Stomach (tissue), 9 donors: ENCODE results near the gene SCAMP5. TPM values are rescaled to one million over a fixed set of nuclear protein-coding genes. Genes with fewer than 3 reads are reported as not detected.
A peak's percentile ranks its signal among the peaks of the same experiment; 100 is the strongest.

Experiments
- DNase-seq, 2 donors: peaks; one replicate each; pipeline versions ENCODE4 v3.0.0 to v3.0.0-alpha.2; 2013 to 2019
- H3K27ac ChIP-seq, 5 donors: fragments of 200-600 bp in 4 of 5; sonication (generic) in 4 of 5; one replicate each; pipeline ENCODE4 v1.5.1; 2013 to 2019; ENCODE audit warnings: mild to moderate bottlenecking in 1 of 5, moderate library complexity in 1 of 5
- H3K27me3 ChIP-seq, 3 donors: fragments of 200-600 bp; sonication (generic); one replicate each; pipeline ENCODE4 v1.5.1; 2017 to 2019; ENCODE audit warnings: mixed run types in 1 of 3
- H3K36me3 ChIP-seq, 4 donors: fragments of 200-600 bp; sonication (generic); 1 replicate in 3 of 4; 2 replicates in 1 of 4; pipeline ENCODE4 v1.5.1; 2016 to 2019
- H3K4me1 ChIP-seq, 4 donors: fragments of 200-600 bp; sonication (generic); one replicate each; pipeline ENCODE4 v1.5.1; 2016 to 2019
- H3K4me3 ChIP-seq, 4 donors: fragments of 200-600 bp; sonication (generic) in 3 of 4; one replicate each; pipeline ENCODE4 v1.5.1; 2016 to 2019; ENCODE audit warnings: mild to moderate bottlenecking in 1 of 4
- H3K9me3 ChIP-seq, 4 donors: fragments of 200-600 bp; sonication (generic); one replicate each; pipeline ENCODE4 v1.5.1; 2016 to 2019
- EP300 ChIP-seq: sonication (generic); formaldehyde crosslinking; IDR thresholded peaks from one replicate; pipeline ENCODE4 v1.6.1; 2017; ENCODE audit warnings: antibody characterized with exemption
- POLR2A ChIP-seq, 4 donors: fragments of 450-650 bp; IDR thresholded peaks; one replicate each; pipeline ENCODE4 v1.6.1; 2016; ENCODE audit warnings: antibody characterized with exemption in 4 of 4, control low read depth in 2 of 4, mild to moderate bottlenecking in 1 of 4, moderate library complexity in 1 of 4
- POLR2AphosphoS5 ChIP-seq, 3 donors: sonication (generic); formaldehyde crosslinking; IDR thresholded peaks; one replicate each; pipeline ENCODE4 v1.6.1; 2016; ENCODE audit warnings: antibody characterized with exemption in 3 of 3
- WGBS, 5 donors: extraction: QIAGEN DNeasy Blood & Tissue Kit in 3 of 5; methylation state at CpG; one replicate each; pipeline versions ENCODE4 v1.1.5 to v1.1.7; 2013 to 2018; 5-methylcytosine and 5-hydroxymethylcytosine counted together
- intact Hi-C: fragments of 100-400 bp; cut with DNase I; formaldehyde crosslinking; loops from one replicate; pipeline ENCODE4 v1.15.1; 2023; ENCODE audit warnings: low total_unique reads
- polyA plus RNA-seq, 3 donors: library from polyadenylated mRNA; stranded (reverse); fragments of 200-250 nt; gene quantifications; one replicate each; pipeline ENCODE4 v1.2.3, GENCODE V29; 2013
- total RNA-seq, 5 donors: library from RNA; depleted of rRNA; stranded (reverse); fragments of >200 nt; gene quantifications; one replicate each; pipeline versions ENCODE4 v1.1.0 to v1.2.3, GENCODE V29; 2014 to 2016
- TF ChIP-seq, protein P1 (sequence below), 7 experiments: fragments of 450-650 bp in 4 of 7; fragments of 200-600 bp in 3 of 7; sonication (generic) in 3 of 7; IDR thresholded peaks; one replicate each; pipeline ENCODE4 v1.5.1; 2016 to 2019; ENCODE audit warnings: antibody characterized with exemption in 7 of 7, control low read depth in 2 of 7, mild to moderate bottlenecking in 1 of 7
- donor health status: healthy with polysubstance abuse.
- donor health status: Bipolar disorder and iron deficiency.
- donor health status: healthy.

The SCAMP5 gene
- total and polyA plus RNA-seq, 8 donors, result 1.8 to 70.1 (median 12.5) TPM

DNA sequence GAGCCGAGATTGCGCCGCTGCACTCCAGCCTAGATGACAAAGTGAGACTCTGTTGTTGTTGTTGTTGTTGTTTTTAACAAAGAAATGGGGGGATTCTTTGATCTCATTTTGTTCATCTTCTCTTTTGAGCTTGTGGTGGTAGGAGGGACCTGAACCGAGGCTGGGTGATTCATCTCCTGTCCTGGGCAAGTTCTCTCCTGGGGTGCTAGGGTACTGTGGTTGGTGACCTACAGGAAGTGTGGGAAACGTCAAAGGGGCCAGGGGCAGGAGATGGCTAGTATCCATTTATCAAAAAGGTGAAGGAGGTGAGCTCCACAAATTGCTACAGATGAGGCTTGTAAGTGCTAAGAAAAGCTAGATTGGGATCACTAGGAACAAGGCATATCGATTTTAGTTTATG is 42.3 kb downstream of the SCAMP5 start:
- Histone ChIP-seq H3K9me3 (no peaks in the 10 kb centered on the region), H3K4me3 (no peak overlapping the region), H3K36me3 (peaks cover 0 to 12% (median 6%) of the 10 kb centered on the region in 4 donors), H3K27me3 (no peaks in the 10 kb centered on the region), H3K27ac (no peak overlapping the region), H3K4me1 (peaks cover 9 to 28% (median 12%) of the 10 kb centered on the region in 4 donors)
- WGBS, 5 donors, result 77 to 85% (median 81%) methylated on average over 6 of the region's 6 CpGs
- TF ChIP-seq POLR2A (IDR thresholded peaks at IDR 0.05), result no peak
- TF ChIP-seq POLR2AphosphoS5 (IDR thresholded peaks at IDR 0.05), result no peak
- no peak for TF ChIP-seq EP300
- TF ChIP-seq, protein P1, sequence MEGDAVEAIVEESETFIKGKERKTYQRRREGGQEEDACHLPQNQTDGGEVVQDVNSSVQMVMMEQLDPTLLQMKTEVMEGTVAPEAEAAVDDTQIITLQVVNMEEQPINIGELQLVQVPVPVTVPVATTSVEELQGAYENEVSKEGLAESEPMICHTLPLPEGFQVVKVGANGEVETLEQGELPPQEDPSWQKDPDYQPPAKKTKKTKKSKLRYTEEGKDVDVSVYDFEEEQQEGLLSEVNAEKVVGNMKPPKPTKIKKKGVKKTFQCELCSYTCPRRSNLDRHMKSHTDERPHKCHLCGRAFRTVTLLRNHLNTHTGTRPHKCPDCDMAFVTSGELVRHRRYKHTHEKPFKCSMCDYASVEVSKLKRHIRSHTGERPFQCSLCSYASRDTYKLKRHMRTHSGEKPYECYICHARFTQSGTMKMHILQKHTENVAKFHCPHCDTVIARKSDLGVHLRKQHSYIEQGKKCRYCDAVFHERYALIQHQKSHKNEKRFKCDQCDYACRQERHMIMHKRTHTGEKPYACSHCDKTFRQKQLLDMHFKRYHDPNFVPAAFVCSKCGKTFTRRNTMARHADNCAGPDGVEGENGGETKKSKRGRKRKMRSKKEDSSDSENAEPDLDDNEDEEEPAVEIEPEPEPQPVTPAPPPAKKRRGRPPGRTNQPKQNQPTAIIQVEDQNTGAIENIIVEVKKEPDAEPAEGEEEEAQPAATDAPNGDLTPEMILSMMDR (IDR thresholded peaks at IDR 0.05), result no peak
- no peak for DNase-seq
- intact Hi-C loops, result loop anchor here (10.0 kb wide), 1 partner anchor 267 kb away; no protein-coding TSS in a partner anchor

DNA sequence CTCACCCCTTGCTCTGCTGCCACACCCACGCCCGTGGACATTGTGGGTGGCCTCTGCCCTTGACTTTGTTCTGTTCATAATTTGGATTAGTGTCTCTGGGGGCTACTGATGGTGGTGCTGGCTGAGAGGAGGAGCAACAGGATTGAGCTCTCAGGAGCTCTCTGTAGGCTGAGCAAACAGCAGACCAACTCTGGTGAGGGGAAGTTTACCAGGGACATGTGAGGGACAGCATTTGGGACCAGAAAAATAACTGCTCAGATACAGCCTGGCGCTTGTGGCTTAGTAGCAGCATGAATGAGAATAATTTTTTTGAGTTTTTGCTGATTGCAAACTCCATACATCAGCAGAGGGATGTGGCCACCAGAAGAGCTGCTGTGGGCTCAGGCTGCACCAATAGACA is 42.9 kb downstream of the SCAMP5 start:
- H3K36me3 ChIP-seq, result peaks cover 0 to 12% (median 6%) of the 10 kb centered on the region in 4 donors
- DNase-seq, result no peak
- no peak overlapping the region for H3K4me3 ChIP-seq
- 70 to 74% (median 71%) methylated on average over 3 of the region's 3 CpGs for WGBS, 5 donors
- H3K27me3 ChIP-seq, result no peaks in the 10 kb centered on the region
- TF ChIP-seq POLR2AphosphoS5 (IDR thresholded peaks at IDR 0.05) (no peak), POLR2A (IDR thresholded peaks at IDR 0.05) (no peak), EP300 (no peak)
- TF ChIP-seq, protein P1 (IDR thresholded peaks at IDR 0.05), result no peak
- no peaks in the 10 kb centered on the region for H3K9me3 ChIP-seq
- intact Hi-C loops, result loop anchor here (10.0 kb wide), 1 partner anchor 267 kb away; no protein-coding TSS in a partner anchor
- no peak overlapping the region for H3K27ac ChIP-seq
- peaks cover 15 to 33% (median 18%) of the 10 kb centered on the region in 4 donors for H3K4me1 ChIP-seq

DNA sequence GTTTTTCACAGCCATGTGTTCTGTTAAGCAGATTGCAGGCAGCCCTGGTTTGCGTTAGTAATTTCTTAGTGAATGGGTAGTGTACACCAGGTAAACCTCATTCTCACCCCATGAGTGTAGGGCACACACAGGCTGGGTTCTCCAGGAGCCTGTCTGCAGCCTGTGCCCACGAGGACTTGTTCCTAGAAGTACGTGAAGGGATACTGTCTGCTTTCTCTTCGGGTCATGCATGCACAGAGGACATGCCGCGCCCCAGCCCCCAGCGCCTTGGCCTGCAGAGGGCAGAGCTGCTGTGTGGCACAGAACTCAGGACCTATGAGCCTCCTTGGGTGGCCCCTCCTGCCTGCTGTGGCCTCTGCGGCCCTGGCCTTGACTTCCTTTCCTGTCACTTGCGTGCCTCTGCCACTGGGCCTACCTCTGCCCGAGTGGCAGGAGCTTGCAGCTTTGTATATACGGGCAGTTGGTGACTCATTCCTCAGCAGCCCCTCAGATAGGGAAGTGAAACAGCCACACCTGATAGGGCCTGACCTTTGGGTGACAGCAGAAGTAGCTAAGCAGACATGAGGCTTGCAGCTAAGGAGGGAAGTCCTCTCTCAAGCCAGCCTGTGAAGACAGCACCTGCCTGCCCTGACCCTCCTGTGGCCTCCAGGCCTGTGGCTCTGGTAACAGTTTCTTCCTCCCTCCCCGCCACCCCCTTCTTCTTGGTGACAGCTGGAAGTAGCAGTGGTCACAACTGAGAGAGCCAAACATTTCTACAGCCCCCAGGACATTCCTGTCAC is 47.6 kb downstream of the SCAMP5 start:
- intact Hi-C loops, result no loop called here
- Histone ChIP-seq H3K27ac (peak overlapping the region; percentile 69 to 93 (median 87)), H3K9me3 (no peaks in the 10 kb centered on the region), H3K4me1 (peaks cover 48 to 72% (median 59%) of the 10 kb centered on the region in 4 donors), H3K27me3 (no peaks in the 10 kb centered on the region), H3K4me3 (no peak overlapping the region), H3K36me3 (peaks cover 0 to 8% (median 2%) of the 10 kb centered on the region in 4 donors)
- TF ChIP-seq POLR2A (IDR thresholded peaks at IDR 0.05) (no peak), POLR2AphosphoS5 (IDR thresholded peaks at IDR 0.05) (peak; percentile 21 to 92 (median 84)), EP300 (no peak)
- TF ChIP-seq, protein P1 (IDR thresholded peaks at IDR 0.05), result peak in 5 of 7 experiments; percentile 12 to 71 (median 60)
- whole genome bisulfite sequencing, 5 donors, result 23 to 40% (median 33%) methylated on average over 10 to 12 of the region's 12 CpGs
- DNase-seq, result peak; percentile 86 to 93

DNA sequence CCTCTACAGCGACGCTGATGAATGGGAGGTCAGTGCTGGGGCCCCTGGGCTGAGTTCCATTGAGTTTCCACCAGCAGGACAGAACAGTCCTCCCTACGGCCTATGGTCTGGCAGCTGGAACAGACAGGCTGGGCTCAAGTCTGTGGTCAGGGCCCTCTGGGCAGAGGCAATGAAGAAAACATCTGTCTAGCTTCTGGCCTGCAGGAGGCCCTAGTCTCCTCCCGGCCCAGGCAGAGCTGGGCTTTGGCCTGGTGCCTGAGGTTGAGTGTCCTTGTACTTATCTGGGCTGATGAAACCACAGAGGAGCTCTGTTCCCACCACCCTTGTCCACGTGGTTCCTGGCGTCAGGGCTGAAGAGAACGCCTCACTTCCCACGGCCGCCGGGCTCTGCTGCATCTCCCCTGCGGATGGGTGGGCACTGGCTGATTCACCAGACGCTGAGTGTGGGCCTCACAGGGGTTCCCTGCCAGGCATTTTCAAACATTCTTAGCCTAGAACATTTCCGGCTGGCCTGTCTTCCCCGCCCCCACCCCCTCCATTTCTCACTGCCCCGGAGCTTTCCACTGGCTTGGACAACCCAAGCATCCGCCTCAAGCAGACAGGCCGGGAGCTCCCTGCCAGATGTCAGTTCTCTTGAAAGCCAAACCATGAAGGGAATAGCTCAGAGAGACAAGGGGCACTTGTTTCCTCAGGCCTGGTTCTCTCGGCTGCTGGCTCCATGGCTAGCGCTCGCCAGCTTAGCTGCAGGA is 48.3 kb downstream of the SCAMP5 start:
- H3K27me3 ChIP-seq, result no peaks in the 10 kb centered on the region
- peak; percentile 82 to 94 for DNase-seq
- peaks cover 49 to 78% (median 66%) of the 10 kb centered on the region in 4 donors for H3K4me1 ChIP-seq
- no peak for TF ChIP-seq POLR2A (IDR thresholded peaks at IDR 0.05)
- TF ChIP-seq, protein P1 (IDR thresholded peaks at IDR 0.05), result peak in 3 of 7 experiments; percentile 6 to 14 (median 10)
- peak; percentile 41 for TF ChIP-seq EP300
- peak; percentile 67 to 84 (median 70) for TF ChIP-seq POLR2AphosphoS5 (IDR thresholded peaks at IDR 0.05)
- WGBS, 5 donors, result 37 to 58% (median 49%) methylated on average over 14 to 20 of the region's 20 CpGs
- H3K9me3 ChIP-seq, result no peaks in the 10 kb centered on the region
- peak overlapping the region in 1 of 4 donors; percentile 1 for H3K4me3 ChIP-seq
- intact Hi-C loops, result no loop called here
- H3K27ac ChIP-seq, result peak overlapping the region; percentile 69 to 93 (median 87)
- H3K36me3 ChIP-seq, result peaks cover 0 to 12% (median 4%) of the 10 kb centered on the region in 4 donors
